ENCODE measurements around the gene SMCHD1.

The SMCHD1 gene

GRCh38 chr18:2655178-2655953 is at the start of gene SMCHD1:
Gene SMCHD1, plus strand, starts transcription at chr18:2655726. Its CDS starts 350 bp downstream, at chr18:2656076.
- peak; percentile 96 for DNase-seq

GRCh38 chr18:2606335-2606734 is 49.2 kb upstream of the SMCHD1 start:
- DNase-seq: no peak

GRCh38 chr18:2609604-2610003 is 45.9 kb upstream of the SMCHD1 start:
- no peak for DNase-seq

GRCh38 chr18:2610549-2610948 is 45.0 kb upstream of the SMCHD1 start:
- DNase-seq: no peak

GRCh38 chr18:2612996-2613395 is 42.5 kb upstream of the SMCHD1 start:
- DNase-seq: no peak

- no peak for DNase-seq
These were observed 38.0 kb upstream of the SMCHD1 start for GRCh38 chr18:2617401-2617998.

- DNase-seq: no peak
These were observed 37.5 kb upstream of the SMCHD1 start for GRCh38 chr18:2618009-2618408.

- DNase-seq: no peak
These were observed 30.3 kb upstream of the SMCHD1 start for GRCh38 chr18:2625217-2625616.

- DNase-seq: no peak
These were observed 27.7 kb upstream of the SMCHD1 start for GRCh38 chr18:2627821-2628276.

- DNase-seq: no peak
These were observed 26.5 kb upstream of the SMCHD1 start for GRCh38 chr18:2629003-2629402.

- no peak for DNase-seq
These were observed 19.9 kb upstream of the SMCHD1 start for GRCh38 chr18:2635586-2635985.

- DNase-seq: no peak
These were observed 19.3 kb upstream of the SMCHD1 start for GRCh38 chr18:2636126-2636631.

GRCh38 chr18:2641638-2642037 is 13.9 kb upstream of the SMCHD1 start:
- DNase-seq: no peak

- DNase-seq: no peak
These were observed 12.8 kb upstream of the SMCHD1 start for GRCh38 chr18:2642771-2643170.

- DNase-seq: no peak
These were observed 11.0 kb upstream of the SMCHD1 start for GRCh38 chr18:2644535-2644934.

- DNase-seq: no peak
These were observed 3.5 kb upstream of the SMCHD1 start for GRCh38 chr18:2651981-2652380.

GRCh38 chr18:2653467-2653866 is 2.1 kb upstream of the SMCHD1 start:
- DNase-seq: no peak

- DNase-seq: no peak
These were observed 1.2 kb upstream of the SMCHD1 start for GRCh38 chr18:2654169-2654927.

GRCh38 chr18:2654928-2655177 is 673 bp upstream of the SMCHD1 start:
- peak; percentile 86 for DNase-seq

- no peak for DNase-seq
These were observed 369 bp downstream of the SMCHD1 start for GRCh38 chr18:2655954-2656236.

- peak; percentile 57 for DNase-seq
These were observed 883 bp downstream of the SMCHD1 start for GRCh38 chr18:2656237-2656980.

GRCh38 chr18:2656981-2657512 is 1.5 kb downstream of the SMCHD1 start:
- no peak for DNase-seq
